ENCODE measurements around the gene MINDY3.
"Not testable (repeated sequence)": the region's sequence is repeated elsewhere in the genome, so short reads cannot be mapped to it uniquely, and the experiment has no call there.

MINDY3 gene

GRCh38 chr10:15859906-15860691, at the start of gene MINDY3:
TSS of gene MINDY3 (minus strand) at chr10:15860507. CDS start at chr10:15860299, 208 bp downstream.
- DNase-seq, result peak; percentile 85

- DNase-seq, result no peak
These were observed 41.6 kb upstream of the MINDY3 start for GRCh38 chr10:15901889-15902288.

- no peak for DNase-seq
These were observed 37.7 kb upstream of the MINDY3 start for GRCh38 chr10:15898046-15898445.

- no peak for DNase-seq
These were observed 37.0 kb upstream of the MINDY3 start for GRCh38 chr10:15897287-15897686.

GRCh38 chr10:15896654-15897053, 36.3 kb upstream of the MINDY3 start:
- no peak for DNase-seq

GRCh38 chr10:15884447-15884846, 24.1 kb upstream of the MINDY3 start:
- DNase-seq, result no peak

GRCh38 chr10:15881542-15881941, 21.2 kb upstream of the MINDY3 start:
- no peak for DNase-seq

GRCh38 chr10:15879663-15880062, 19.4 kb upstream of the MINDY3 start:
- DNase-seq, result no peak

- peak in 1 of 2 donors; percentile 46 for DNase-seq
These were observed 18.8 kb upstream of the MINDY3 start for GRCh38 chr10:15879058-15879457.

GRCh38 chr10:15877836-15878576, 17.7 kb upstream of the MINDY3 start:
- no peak for DNase-seq

GRCh38 chr10:15876274-15876673, 16.0 kb upstream of the MINDY3 start:
- not testable (repeated sequence) for DNase-seq

GRCh38 chr10:15872645-15873044, 12.3 kb upstream of the MINDY3 start:
- DNase-seq, result not testable (repeated sequence)

- no peak for DNase-seq
These were observed 11.5 kb upstream of the MINDY3 start for GRCh38 chr10:15871823-15872222.

GRCh38 chr10:15869935-15870334, 9.6 kb upstream of the MINDY3 start:
- no peak for DNase-seq

- DNase-seq, result no peak
These were observed 7.7 kb upstream of the MINDY3 start for GRCh38 chr10:15868006-15868405.

- no peak for DNase-seq
These were observed 5.0 kb upstream of the MINDY3 start for GRCh38 chr10:15865304-15865703.

GRCh38 chr10:15864419-15864818, 4.1 kb upstream of the MINDY3 start:
- no peak for DNase-seq

- DNase-seq, result no peak
These were observed 3.4 kb upstream of the MINDY3 start for GRCh38 chr10:15863733-15864132.

- no peak for DNase-seq
These were observed 3.0 kb upstream of the MINDY3 start for GRCh38 chr10:15863323-15863722.

GRCh38 chr10:15860692-15861201, 440 bp upstream of the MINDY3 start:
- DNase-seq, result no peak

- no peak for DNase-seq
These were observed 800 bp downstream of the MINDY3 start for GRCh38 chr10:15859509-15859905.

GRCh38 chr10:15858861-15859281, 1.4 kb downstream of the MINDY3 start:
- DNase-seq, result no peak

- no peak for DNase-seq
These were observed 3.2 kb downstream of the MINDY3 start for GRCh38 chr10:15857107-15857575.
